GM21786 (cell line): ENCODE data around the gene OR3A3.

Experiments used
- ATAC-seq: cut with Tn5 transposase; IDR thresholded peaks from one replicate; pipeline ENCODE4 v1.9.1; 2021; ENCODE audit not compliant: unreplicated experiment

Gene OR3A3

DNA sequence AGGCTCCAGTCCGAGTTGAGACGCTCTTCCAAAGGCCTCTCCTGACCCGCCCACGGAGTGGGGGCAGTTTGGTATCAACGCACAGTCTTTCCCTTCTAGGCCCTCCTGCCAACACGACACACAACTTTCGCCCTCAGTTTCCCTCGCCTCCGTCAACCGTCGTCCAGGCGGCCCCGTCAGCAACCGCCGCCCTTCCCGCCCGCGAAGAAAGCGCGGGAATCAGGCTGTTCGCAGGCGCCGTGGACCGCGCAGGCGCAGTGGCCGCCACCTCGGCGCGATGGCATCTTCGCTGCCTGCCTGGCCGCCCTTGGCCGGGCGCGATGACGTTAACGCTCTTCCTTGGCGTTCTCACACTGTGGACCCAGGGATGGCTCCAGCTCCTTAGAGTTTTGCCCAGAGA, 60.4 kb downstream of the OR3A3 start, which contains the start of gene SPATA22:
SPATA22 (minus strand) TSS at position 221 of the 400 bp plus-strand sequence. CDS start 2,494 bp downstream, outside the sequence.
- ATAC-seq: no peak

DNA sequence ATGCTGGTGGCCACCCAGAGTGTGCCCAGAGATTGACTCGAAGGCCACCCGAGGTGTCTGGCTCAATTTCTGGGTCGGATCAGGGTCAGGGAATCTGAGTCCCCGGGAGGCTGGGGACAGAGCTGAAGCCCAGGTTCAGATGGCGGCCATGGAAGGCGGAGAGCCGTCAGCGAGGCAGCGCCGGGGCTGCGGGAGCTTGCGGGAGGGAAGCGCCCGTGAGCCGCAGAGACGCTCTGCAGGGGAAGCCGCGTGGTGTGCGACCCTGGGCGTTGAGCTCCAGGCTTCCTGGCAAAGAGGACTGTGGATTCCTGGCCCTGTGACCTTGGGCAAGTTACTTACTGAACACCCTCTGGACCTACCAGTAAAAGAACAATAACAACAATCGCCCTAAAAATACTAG, 61.0 kb downstream of the OR3A3 start:
- ATAC-seq: no peak
